Stimulated activated CD8-positive, alpha-beta memory T cell treated with anti-CD3 and anti-CD28 coated beads, Interleukin-4, amount 100 ng/mL, for 24 hours (primary cell): ENCODE results near the gene FAF1.

Experiments used
- DNase-seq: peaks from one replicate; pipeline ENCODE4 v3.0.0-alpha.2; 2020; ENCODE audit warnings: low read depth

The FAF1 gene

DNA sequence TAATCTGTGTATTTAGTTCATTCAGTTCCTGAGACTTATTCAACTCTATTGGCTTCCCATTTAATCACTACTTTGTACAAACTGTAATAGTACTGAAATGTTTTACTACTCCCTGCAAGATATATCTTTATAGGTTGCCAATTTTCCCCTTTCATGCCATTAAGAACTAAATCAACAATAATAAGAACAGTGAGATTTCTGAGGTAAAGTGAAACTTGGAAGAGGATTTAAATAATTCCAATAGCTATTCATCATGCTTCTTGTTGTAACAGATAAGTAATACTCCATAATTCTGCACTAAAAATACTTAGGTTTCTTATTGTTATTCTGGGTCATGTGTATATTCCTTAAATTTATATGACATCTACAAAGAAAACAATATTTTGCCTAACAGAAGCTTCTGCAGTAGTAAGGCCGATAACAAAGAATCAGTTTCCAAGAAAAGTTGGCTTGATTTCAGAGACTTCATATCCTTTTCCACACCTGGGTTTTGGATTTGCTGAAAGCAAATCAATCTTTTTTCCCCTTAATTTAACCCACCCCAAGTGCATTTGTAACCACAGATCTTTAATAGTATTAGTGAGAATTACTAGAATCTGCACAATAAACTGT, 258.3 kb downstream of the FAF1 start:
- DNase-seq = no peak

- DNase-seq = no peak
Observed at GRCh38 chr1:50700621-50701020, 259.4 kb downstream of the FAF1 start.

DNA sequence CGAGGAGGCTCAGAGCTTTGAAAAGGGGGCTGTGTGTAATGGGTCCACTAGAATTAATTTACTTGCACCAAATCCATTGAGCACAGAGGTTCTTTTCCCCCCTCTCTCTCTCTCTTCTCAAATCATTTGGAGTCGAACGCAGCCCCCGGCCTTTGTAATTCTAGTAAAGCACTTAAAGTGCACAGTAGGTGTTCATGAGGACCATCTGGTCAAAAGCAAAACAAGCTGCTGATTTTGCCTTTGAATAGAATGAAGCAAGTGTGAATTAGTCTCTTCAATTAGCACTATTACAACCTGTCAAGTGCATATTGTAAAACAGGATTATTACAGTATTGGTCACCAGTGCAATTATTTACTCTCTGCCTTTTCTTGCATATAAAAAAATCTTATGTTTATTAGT, 259.9 kb downstream of the FAF1 start:
- DNase-seq = no peak

GRCh38 chr1:50699795-50700194, 260.3 kb downstream of the FAF1 start:
- no peak for DNase-seq

DNA sequence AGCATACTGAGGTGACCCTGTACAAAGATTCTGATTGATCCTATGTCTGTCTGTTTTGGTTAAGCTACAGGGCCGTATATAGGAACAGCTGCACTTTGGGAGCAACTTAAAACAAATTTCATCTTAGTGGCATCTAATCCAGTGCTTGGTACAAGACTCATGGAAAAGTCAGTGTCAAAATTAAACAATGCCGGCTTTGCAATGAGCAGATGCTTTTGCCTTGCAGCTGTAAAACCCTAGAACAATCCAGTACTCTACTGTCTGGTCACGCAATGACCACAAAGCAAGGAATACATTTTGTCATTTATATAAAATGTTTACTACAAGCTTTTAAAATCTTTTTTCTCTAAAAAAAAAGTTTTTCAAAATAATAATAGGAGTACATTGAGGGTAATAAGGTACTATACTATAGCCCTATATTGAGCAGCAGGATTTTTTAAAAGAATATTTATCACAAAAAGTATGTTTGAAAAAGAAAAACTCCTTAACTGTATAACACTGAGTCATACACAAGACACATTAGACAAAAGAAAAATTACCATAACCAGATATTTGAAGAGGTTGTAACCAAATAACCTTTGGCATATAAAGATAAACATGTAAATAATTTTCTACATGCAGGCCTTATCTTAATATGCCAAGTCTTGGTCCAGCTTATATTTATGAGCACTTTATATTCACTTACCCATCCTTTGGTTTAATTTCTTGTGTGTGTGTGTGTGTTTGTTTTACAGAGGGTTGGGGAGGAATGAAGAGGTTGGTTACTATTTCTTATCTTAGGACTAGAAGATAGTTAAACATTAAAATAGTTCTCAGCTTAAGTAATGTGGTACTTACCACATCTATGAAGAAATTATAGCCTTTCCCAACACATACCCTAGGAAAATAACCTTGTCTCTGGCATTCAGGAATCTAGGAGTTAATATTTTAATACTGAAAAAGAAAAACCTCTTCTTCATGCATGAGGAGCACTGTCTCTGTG, 262.3 kb downstream of the FAF1 start:
- no peak for DNase-seq

DNA sequence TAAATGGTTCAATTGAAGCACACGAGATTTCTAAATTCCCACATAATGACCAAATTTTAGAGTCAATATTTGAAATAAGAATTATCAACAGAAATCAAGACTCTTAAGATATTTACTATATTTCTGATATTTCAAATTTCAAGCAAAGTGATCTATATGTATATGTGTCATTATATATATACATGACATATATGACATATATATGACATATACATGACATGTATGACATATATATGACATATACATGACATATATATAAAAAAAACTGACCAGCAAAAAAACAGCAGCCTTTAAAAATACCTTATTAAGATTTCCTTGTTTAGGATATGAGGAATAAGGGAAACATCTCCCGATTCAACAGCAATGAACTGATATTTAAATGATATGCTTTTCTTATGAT, 266.2 kb downstream of the FAF1 start:
- no peak for DNase-seq

DNA sequence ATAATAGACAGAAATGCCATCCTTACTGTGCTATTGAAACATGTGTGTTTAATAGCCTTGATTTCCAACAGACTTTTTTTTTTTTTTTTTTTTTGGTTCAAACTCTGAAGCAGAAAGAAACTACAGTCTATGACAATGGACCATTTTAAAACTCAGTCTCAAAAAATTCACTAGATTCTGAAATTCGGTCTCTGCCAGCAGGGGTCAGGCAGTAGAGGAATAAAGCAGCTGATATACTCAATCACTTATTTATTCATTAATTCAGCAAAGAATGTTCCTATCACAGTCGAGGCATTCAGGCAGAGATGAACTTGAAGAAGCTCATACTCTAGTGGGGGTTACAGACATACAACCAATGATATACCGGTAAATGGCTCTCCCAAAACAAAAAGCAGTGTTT, 275.9 kb downstream of the FAF1 start:
- no peak for DNase-seq

DNA sequence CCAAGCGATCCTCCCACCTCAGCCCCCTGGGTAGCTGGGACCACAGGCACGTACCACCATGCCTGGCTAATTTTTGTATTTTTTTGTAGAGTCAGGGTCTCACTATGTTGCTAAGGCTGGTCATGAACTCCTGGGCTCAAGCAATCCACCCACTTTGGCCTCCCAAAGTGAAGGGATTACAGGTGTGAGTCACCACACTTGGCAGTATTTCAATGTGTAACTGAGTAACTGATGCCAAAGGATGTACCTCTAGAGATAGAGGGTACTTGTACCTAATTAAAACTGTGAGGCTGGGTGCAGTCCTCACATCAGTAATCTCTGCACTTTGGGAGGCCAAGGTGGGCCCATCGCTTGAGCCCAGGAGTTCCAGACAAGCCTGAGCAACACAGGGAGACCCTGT, 278.1 kb downstream of the FAF1 start:
- no peak for DNase-seq

GRCh38 chr1:50667710-50668356, 292.2 kb downstream of the FAF1 start:
- DNase-seq = no peak

GRCh38 chr1:50667272-50667671, 292.8 kb downstream of the FAF1 start:
- DNase-seq = no peak

DNA sequence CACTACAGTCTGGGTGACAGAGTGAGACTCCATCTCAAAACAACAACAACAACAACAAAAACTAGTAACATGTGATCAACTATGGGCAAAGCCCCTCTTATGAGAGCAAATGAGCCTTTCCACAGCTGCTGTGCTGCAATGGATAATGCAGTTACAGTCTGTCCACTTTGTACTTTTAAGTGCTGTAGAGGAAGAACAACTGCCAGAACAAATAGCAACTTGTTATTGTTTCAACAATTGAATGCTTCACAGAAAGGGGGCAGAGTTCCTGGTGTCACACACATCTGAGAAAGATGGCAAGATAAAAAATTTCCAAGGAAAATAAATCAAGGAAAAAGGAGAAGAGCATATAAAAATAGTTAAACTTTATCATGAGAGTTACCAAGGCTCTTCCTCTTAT, 293.2 kb downstream of the FAF1 start:
- no peak for DNase-seq

DNA sequence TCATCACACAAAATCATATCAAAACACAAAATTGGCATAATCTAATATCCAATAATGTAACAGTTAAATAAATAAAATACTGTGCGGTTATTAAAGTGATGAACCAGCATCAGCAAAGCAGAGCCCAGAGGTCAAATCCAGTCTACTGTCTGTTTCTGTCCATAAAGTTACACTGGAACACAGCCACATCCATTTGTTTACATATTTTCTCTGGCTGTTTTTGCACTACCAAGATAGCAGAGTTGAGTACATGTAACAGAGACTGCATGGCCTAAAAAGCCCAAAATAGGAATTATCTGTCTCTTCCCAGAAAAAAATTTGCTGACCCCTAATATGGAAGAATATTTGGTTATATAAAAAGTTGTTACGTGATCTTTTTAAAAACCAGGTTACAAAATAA, 294.7 kb downstream of the FAF1 start:
- no peak for DNase-seq

GRCh38 chr1:50661626-50662025, 298.4 kb downstream of the FAF1 start:
- no peak for DNase-seq

GRCh38 chr1:50659107-50659662, 300.9 kb downstream of the FAF1 start:
- no peak for DNase-seq

DNA sequence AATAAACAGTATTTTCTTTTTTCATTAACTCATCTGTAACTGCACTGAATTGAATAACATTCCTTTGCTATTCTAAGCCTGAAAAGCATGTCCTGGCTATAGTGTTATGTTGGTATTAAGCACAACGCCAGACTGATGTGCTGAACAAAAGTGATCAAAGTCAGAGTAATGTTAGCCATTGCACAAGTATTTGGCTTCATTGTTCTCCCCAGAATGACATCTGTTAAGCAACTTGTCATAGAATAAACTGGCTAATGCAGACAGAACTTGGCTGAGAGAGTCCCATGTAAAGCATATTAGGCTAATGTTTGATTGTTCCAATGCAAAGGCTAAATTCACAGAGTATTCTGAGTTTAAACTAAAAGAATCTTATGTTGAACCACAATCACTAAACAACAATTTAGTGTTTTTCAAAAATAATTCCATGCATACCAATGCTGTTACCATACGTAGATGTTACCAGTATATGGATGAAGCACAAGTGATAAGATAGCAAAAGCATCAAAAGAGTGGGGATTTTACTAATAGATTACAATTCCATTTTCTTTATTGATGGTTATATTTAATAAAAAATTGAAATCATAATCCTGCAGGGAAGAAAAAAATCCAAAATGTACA, 301.5 kb downstream of the FAF1 start:
- DNase-seq = no peak

DNA sequence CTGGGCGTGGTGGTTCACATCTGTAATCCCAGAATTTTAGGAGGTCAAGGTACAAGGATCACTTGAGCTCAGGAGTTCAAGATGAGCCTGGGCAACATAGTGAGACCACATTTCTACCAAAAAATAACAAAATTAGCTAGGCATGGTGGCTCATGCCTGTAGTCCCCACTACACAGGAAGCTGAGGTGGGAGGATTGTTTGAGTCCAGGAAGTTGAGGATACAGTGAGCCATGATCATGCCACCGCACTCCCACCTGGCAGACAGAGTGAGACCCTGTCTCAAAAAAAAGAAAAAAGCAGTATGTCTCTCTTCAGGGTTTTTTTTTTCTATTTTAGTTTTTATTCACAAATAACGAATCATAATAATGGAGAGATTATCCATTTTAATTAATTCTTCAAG, 303.1 kb downstream of the FAF1 start:
- DNase-seq = no peak

DNA sequence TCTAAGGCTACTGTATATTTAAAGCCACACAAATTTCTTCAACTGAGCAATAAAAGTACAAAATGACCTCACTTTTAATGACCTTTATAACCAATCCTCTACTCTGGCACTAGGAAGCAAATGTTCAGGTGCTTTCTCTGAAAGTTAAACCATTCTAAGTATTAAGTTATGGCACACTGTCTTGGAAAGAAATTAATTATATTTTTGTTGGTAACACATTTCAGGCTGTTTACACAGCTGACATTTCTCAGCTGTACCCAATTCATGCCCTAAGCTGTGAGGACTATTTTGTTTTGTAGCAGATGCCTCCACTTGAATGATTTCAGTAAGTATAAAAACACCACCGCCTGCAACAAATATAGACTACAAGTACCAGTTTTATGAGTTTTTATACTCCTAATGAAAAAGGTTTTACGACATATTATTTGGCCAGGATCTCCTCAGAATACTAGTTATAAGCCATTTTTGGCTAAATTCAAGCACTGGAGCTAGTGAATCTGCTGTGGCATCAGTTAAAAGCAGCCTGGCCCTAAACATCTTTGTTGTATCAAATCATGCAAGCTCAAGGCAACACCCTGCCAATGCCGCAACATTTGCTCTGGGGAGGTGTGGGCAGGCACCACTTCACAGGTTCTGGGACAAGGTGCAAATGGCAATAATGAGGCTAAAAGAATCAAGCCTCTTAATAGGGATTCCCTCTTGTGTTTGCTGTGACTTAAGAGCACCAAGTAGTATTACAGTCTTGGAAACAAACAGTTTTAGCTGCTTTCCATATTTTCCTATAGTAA, 308.4 kb downstream of the FAF1 start:
- no peak for DNase-seq

- DNase-seq = no peak
Observed at GRCh38 chr1:50646526-50646925, 313.5 kb downstream of the FAF1 start.

DNA sequence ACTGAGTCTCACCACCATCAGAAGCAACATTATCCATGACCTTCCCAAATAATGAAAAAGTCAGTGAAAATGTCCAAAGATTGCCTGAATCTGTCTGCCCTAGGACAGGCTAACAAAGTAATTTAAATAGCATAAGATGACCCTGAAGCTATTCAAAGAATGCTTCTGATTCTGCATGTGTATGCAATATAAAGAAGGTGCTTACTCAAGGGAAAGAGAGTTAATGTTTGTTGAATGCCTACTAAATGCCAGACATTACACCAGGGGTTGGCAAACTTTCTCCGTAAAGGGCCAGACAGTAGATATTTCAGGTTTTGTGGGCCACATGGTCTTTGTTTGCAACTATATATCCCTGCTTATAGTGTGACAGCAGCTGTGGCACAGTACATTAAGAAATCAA, 314.9 kb downstream of the FAF1 start:
- DNase-seq = no peak

DNA sequence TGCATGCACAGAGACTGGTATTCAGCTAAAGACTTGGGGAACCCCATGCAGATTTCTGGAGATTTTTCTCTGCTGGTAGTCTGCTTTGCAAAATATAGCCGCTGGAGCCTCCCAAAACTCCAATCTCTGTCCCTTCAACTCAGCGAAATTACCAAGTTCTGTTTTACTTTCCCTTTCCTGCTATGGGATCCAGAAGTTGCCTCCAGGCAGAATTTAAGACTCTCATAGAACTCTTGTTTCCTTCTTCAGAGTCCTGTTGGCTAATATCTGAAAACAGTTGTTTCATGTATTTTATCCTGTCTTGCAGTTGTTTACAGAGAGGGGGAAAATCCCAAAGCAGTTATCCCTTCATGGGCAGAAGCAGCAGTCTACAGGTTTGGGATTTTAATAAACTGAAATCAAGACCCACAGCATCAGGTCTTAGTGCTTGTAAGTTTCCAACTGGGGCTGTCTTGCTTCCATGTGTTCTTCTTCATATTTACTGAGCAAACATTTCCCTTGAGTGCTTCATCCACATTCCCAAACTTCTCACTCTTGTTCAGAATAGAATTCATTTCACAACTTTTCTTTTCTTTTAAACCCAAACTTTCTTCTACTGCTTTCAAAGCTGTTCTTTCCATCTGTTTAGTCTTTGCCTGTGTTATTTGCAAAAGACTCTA, 315.5 kb downstream of the FAF1 start:
- DNase-seq = no peak

GRCh38 chr1:50637460-50637859, 322.6 kb downstream of the FAF1 start:
- DNase-seq = no peak
